Hematopoietic multipotent progenitor cell treated with erythropoietin and hydrocortisone succinate and interleukin-3 and kit ligand, for 8 days (in vitro differentiated cells): ENCODE measurements around the gene GPR17.

Experiments used
- DNase-seq: peaks from one replicate; pipeline ENCODE4 v3.0.0-alpha.2; 2015

GPR17 gene, protein sequence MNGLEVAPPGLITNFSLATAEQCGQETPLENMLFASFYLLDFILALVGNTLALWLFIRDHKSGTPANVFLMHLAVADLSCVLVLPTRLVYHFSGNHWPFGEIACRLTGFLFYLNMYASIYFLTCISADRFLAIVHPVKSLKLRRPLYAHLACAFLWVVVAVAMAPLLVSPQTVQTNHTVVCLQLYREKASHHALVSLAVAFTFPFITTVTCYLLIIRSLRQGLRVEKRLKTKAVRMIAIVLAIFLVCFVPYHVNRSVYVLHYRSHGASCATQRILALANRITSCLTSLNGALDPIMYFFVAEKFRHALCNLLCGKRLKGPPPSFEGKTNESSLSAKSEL

DNA sequence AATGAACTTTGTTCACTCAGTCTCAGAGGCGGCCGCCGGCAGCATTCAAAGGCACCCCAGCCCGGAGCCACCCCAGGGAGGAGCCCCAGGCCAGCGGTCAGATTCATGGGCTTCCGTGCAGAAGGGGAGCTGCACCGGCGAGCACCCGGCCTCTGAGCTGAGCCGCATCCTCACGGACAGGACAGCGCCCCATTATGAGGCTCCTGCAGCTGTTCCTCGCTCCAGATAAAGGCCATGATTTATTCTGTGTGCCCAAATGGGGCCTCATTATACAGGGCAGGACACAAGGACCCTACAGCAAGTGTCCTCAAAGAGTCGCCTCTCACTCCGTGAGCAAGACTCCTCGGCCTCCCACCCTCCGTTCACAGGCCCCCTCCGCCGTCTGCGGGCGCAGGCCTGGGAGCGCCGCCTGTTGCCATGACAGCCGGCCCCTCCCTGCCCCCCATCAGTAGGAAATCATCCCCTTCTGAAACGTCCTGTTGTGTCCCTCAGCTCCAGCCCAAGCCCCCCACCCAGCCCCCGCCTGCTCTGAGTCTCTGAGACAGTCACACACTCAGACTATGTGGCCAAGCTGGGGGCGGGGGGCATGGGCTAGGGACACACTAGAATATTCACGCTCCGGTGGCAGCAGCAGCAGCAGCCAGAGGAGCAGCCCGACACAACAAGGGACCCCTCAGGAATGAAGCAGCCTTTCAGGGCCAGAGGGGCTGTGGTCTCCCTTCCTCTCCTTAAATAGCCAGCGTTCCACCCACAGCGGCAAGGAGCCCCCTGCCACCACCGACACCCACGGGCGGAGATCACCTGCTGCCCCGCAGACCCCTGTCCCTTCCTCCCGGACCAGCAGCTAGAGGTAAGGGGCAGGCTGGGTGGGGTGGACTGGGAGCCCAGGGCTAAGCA is at the start of gene GPR17:
TSS of gene GPR17 (plus strand) at position 759 of the 897 bp plus-strand sequence. CDS start 4,583 bp downstream, outside the sequence.
- no peak for DNase-seq

DNA sequence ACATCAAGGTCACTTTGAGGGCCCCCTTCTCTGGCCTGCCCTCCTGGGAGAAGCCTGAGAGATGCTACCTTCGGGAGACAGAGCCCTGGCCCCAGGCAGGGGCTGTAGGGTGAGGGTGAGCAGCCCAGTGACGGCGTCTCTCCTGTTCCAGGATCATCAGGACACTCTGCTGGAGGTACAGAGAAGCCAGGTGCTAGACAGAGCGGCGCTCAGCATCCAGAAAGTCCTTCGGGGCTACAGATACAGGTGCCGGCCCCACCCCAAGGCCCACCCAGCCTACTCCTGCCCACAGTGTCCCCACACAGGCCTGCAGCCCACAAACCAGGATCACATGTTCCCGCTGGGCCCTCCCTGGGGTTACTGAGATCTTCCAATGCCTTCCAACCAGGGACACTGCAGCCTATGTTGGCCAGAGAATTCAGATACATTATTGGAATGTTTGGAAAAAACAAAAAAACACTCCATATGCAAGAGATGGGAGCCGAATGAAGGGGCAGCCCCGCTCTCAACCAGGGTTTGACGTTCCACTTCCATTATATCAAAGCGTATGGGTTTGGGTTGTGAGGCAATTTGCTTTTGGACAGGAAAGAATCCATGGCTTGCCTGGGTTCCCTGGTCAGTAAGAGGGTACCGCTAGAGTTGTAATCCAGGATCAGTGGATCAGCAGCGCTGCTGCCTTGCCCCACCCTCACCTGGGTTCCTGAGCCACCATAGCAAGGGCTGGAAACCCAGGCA is 49.5 kb upstream of the GPR17 start:
- no peak for DNase-seq

DNA sequence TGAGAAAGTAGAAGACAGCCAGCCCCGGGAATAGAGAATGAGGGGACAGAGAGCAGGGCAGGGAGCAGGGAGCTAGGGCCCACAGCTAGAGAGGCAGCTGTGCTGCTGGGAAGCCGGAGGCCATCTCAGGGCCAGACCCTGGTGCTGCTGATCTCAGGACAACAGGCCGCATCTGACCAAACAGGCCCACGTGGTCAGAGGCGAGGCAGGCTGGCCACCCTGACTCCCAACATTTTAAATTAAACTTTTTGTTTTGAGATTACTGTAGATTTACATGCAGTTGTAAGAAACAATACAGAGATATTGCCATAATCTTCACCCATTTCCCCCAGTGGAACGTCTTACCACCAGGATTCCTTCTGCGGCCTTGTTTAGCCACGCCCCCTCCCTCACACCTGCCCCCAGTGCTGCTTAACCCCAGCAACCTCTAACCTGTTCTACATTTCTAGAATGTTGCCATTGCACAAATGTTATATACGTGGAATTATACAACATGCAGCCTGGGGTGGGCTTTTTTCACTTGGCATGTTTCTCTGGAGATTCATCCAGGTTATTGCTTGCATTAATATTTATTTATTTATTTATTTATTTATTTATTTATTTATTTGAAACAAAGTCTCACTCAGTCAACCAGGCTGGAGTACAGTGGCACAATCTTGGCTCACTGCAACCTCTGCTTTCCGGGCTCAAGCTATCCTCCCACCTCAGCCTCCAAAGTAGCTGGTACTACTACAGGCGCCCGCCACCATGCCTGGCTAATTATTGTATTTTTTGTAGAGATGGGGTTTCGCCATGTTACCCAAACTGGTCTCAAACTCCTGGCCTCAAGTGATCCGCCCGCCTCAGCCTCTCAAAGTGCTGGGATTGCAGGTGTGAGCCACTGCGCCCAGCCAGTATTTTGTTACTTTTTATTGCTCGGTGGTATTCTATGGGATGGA is 48.6 kb upstream of the GPR17 start:
- DNase-seq = no peak

DNA sequence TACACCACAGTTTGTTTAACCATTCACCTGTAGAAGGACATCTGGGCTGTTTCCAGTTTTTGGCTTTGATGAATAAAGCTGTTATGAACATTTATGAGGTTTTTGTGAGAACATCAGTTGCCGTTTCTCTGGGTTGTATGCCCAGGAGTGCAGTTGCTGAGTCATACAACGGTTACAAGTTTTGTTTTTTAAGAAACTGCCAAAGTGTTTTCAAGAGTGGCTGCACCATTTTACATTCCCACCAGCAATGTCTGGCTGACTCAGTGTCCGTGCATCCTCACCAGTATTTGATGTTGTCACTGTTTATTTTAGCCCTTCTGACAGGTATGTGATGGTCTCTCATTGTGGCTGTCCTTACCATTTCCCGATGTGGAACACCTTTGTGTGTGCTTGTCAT is 48.0 kb upstream of the GPR17 start:
- no peak for DNase-seq

DNA sequence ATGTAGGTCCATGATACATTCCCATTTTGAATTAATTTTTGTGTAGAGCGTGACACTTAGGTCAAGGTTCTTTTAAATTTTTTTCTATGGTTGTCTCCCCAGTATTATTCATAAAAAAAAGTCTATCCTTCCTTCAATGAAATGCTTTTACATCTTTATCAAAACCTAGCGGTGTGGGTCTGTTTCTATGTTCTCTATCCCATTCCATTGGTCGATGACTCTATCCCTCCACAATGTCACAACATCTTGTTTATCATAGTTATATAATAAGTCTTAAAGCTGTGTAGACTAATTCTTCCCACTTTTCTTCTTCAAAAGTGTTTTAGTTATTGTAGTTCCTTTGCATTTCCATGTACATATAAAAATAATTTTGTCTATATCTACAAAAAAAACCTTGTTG is 47.2 kb upstream of the GPR17 start:
- no peak for DNase-seq

DNA sequence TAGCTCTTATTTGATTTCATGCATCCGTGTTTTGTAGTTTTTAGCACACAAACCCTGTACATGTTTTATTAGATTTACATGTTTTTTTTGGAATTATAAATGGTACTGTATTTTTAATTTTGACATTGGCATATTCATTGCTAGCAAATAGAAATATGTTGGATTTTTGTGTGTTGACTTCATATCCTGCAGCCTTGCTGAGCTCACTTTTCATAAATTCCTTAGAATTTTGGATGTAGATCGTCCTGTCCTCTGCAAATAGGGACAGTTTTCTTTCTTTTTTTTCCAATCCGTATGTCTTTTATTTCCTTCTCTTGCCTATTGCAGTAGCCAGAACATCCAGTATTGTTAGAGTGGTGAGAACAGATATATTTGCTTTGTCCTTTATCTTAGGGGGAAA is 46.7 kb upstream of the GPR17 start:
- DNase-seq = no peak

DNA sequence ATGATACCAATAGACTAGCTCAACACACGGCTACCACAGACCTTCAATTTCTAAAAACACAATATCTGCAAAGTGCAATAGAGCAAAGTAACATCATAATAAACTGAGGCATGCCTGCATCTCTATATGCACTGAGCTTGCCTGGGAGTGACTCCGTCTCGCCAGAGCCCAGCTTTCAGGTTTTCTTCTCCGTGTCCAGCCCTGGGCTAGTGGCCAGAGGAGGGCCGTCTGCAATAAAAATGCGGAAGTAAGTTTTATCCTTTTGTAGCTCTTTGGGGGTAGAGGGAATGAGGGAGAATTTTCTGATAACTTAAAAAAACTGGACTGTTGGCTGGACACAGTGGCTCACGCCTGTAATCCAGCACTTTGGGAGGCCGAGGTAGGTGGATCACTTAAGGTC is 41.0 kb upstream of the GPR17 start:
- no peak for DNase-seq

DNA sequence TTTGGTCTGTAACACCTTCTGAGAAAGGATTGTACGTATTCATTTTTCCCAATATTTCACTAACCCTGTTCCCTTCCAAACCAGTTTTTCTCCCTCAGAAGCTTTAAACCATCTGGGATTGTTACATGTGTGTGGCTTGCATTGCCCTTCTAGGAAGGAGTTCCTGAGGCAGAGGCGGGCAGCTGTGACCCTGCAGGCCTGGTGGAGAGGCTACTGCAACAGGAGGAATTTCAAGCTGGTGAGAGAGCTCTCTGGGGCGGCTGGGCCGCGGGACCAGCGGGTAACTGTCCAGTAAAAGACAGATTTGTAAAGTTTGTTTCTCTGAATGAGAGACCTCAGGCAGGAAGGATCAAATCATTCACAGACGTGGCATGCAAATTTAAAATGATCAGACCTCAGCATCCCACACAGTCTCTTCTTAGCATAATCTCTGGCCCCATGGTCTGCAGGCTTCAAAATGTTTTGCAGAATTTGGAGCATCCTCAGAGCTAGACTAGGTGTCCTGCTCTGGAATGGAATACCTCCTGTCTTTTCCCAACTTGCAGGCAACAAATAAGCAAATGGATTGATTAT is 40.2 kb upstream of the GPR17 start:
- no peak for DNase-seq

DNA sequence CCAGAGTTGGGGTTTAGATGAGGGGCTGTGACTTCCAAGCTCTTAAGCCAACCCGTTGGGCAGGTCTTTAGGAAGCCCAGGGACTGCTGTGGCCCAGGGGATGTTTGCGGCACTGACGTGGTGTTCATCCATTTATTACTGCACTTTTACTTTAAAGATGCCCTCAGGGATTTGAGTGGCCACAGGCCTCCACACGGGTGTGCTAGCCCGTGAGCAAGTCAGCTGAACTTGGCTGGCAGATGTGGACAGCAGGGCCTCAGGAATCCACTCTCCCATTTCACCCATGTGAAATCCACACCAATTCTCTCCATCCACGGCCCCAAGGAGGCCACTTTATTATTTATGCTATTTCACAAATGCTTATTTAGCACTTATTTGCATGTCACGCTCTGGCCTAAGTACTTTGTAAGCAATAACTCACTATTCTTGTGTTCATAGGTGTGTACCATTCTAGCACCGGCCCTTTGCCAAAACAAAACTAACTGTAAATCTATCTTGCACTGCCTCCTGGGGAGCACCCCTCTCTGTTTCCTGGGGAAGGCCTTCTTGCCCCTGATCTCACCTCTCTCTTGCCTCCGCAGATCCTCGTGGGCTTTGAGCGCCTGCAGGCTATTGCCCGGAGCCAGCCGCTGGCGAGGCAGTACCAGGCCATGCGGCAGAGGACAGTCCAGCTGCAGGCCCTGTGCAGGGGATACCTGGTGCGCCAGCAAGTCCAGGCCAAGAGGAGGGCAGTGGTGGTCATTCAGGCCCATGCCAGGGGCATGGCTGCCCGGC is 39.1 kb upstream of the GPR17 start:
- no peak for DNase-seq

DNA sequence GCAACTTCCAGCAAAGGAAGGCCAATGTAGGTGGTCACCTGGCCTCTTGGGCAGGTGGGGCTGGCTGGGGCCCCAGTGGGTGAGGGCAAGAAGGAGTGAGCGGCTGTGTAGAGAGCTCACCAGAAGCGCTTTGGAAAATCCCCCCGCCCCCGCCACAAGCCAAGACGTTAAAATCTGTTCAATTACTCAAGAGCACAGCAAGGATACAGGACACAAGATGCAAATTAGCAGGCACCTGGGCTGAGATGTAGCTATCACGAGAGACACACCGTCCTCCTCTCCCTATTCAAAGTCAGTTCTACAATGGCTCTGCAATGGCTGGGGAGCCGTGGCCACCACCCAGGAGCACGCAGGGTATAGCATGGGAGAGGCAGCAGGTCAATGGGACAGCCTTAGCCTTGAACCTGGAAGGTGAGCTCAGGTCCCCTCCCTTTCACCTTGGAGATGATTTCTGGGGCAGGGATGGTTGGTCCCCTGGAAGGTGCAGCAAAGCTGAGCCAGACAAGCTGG is 38.5 kb upstream of the GPR17 start:
- DNase-seq = no peak

DNA sequence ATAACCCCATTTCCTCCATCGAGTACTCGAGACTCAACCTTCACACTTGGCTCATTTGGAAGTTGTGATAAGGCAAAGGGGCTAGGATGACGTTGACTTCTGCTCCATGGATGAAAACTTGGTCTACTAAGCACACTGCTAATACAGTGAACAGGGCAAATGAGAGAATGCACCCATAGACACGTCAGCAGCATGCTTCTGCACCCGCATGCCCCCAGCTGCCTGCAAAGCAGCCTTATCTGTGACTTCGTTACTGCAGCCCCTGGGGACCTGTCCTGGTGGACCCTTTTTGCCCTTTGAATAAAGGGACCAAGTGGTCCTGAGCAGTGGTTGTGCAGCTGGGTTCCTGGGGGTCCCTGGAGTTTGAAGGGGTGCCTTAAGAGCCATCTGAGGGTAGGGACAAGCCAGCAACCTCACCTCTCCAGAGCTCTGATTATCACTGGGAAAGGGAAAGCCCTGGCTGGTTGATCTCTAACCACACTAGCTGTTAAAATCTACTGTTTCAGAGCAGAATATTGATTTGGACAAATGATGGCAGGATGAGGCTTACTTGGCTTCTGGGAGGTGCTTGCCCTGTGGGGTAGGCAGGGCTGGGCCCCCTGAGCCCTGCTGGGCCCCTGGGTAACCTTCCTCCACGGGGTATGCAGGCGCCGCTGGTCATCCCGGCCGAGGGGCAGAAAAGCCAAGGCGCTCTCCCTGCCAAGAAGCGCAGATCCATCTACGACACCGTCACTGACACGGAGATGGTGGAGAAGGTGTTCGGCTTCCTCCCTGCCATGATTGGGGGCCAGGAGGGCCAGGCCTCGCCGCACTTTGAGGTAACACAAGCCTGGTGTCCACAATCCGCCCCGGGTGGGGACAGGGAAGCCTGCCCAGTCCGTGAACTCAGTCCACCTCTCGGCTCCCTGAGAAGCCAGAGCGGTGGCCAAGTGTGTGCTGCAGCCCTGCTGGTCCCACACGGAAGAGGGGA is 37.6 kb upstream of the GPR17 start:
- DNase-seq = no peak

DNA sequence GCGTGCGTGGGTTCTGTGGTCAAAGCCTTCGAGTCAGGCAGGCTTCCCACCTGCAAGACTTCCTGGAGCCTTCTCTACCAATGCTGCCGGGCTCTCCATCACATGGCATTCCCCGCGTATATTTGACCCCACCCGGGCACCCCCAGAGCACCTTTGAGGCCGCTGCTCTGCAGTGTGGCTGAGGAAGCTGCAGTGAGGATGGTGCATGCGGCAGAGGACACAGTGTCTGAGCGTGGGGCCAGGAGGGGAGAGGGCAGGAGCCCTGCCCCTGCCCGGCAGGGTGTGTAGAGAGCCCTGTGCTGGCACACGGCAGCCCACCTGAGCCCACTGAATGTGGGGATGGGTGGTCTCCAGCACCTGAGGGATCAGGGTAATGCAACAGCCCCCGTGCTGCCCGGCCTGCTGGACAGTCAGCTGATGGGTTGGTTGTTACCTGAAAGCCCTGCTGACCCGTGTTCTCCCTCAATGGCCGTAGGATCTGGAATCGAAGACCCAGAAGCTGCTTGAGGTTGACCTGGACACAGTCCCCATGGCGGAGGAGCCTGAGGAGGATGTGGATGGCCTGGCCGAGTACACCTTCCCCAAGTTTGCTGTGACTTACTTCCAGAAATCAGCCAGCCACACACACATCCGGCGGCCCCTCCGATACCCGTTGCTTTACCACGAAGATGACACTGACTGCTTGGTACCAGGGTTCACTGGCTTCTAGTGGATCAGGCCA is 36.8 kb upstream of the GPR17 start:
- DNase-seq = no peak

DNA sequence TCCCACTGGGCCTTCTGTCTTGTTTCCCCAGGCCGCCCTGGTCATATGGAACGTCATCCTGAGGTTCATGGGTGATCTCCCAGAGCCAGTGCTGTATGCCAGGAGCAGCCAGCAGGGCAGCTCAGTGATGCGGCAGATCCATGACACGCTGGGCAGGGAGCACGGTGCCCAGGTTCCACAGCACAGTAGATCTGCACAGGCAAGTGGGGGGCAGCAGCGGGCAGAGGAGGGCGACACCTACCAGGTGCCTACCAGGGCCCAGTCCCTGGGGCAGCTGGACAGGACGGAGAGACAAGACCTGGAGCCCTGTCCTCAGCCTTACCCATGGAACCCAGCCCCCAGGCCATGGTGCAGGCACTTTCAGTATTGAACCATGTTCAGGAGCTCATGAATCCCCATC is 36.1 kb upstream of the GPR17 start:
- no peak for DNase-seq

DNA sequence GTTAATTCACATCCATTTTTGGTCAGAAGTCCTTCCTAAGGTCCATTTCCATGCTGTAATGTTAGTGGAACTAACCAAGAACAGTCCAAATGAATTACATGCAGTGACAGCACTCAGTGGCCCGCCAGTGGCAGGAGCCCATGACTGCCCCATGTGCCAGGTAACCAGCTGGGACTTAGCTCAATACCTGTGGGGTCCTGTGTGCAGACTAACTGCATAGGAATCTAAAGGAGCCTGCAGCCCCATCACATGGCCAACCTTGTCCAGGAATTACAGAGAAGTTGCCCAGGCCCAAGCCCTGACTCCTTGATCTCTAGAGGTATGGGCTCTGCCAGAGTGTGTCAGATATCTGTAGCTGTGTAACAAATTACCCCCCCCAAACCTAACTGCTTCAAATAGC is 35.4 kb upstream of the GPR17 start:
- no peak for DNase-seq

DNA sequence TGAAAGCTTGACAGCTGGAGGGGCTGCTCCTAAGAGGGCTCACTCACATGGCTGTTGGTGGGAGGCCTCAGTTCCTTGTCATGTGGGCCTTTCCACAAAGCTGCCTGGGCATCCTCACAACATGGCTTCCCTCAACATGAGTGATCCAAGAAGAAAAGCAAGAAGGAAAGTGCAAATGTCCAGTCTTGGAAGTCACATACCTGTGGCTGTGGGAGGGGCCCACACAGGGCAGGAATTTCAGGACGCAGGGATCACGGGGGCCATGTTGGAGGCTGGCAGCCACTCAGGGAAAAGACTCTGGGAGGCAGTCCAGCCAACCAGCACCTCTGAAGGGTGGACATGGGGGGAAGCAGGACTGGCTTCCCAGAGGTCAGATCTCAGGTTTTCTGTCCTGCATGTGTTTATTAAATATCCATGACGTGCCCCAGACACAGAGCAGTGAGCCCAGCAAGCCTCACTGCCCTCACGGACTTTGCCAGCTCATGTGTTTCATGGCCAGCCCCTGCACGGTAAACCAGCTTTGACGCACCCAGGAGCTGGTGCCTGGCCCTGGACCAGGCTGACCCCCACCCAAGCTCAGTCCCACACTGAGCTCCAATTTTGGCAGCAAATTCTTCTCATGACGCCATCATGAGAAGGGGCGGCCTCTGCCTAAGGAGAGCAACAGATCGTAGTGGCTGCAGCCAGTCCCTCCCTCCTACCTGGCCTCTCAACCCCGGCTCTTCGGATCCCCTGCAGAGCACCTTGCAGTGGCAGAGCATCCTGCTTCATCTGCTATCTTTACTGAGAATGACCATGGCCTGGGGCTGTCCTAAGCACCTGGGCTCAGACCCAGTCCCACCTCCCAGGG is 34.7 kb upstream of the GPR17 start:
- DNase-seq = no peak

DNA sequence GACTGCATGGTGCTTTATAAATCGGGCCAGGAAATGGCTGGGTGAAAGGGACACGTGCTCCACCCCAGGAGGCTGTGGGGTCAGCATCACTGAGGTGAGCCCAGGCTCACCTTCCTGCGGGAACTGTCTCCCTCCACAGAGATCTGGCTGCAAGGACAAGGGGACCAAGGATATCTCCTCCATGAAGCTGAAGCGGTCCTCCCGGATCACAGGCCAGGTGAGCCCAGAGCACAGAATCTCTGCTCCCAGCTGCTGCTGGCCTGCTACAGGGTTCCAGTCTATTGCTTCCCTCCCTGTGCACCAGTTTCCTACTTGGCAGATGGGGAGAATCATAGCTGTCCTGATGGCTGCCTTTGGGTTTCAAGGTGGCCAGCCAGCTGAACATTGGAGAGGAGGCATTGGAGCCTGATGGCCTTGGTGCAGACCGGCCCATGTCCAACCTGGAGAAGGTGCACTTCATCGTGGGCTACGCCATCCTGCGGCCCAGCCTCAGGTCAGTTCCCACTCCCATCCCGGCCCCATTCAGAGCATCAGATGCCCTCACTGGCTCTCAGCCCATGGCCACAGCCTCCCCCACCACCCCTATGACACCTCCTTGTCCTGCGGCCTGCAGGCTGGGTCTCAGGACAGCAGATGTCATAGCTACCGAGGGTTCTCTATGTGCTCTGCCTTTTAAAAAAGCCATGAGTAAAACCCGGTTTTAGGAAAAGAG is 33.7 kb upstream of the GPR17 start:
- DNase-seq = no peak

DNA sequence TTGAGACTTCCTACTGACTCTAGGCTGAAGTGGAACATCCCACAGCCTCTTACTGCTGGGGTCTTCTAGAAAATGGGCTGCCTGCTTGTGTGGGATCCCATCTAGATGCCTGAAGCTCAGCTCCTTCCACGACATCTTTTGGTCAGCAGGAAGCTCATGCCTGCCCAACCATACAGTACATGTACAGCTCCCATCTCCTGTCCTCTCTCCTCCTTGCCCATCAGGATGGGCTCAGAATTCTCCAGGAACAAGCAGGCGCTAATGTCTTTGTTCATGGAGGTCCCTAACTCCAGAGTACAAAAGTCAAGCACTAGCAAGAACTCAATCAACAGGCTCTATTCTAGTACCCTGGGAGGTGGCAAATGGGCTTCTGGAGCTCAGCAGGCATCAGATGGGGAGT is 31.7 kb upstream of the GPR17 start:
- no peak for DNase-seq
